Frontal cortex (tissue), 4 donors: Measurements from ENCODE around the gene MLPH. TPM values are rescaled to one million over a fixed set of nuclear protein-coding genes. Genes with fewer than 3 reads are reported as not detected.

Experiments used
- DNase-seq, 2 donors: peaks; one replicate each; pipeline ENCODE4 v3.0.0; 2012; ENCODE audit warnings: low spot score in 2 of 2
- FAIRE-seq: peaks from 2 replicates; lab custom pipeline; 2012; peaks lifted over from hg19 to GRCh38; lab: Jason Lieb, UNC
- total RNA-seq: library from RNA; depleted of rRNA; stranded (reverse); fragments of >200 nt; gene quantifications from one replicate; pipeline ENCODE4 v1.2.3, GENCODE V29; 2014
- donor health status: control.
- donor health status: control.
- donor health status: control.

Gene MLPH
- total RNA-seq, 1 donor from 2014 or later = 0.82 TPM

GRCh38 chr2:237573721-237574415 is 86.8 kb downstream of the MLPH start:
- FAIRE-seq (no peak), DNase-seq (no peak)

- no peak for FAIRE-seq
- DNase-seq = no peak
Observed at GRCh38 chr2:237574467-237574866, 87.4 kb downstream of the MLPH start.

- FAIRE-seq = no peak
- peak in 1 of 2 donors; percentile 54 for DNase-seq
Observed at GRCh38 chr2:237574894-237575868, 88.1 kb downstream of the MLPH start.

GRCh38 chr2:237575869-237576862 is 89.1 kb downstream of the MLPH start:
- DNase-seq = no peak
- no peak for FAIRE-seq

GRCh38 chr2:237576974-237577373 is 89.9 kb downstream of the MLPH start:
- FAIRE-seq = no peak
- DNase-seq = no peak

- no peak for FAIRE-seq
Observed at GRCh38 chr2:237577458-237577857, 90.4 kb downstream of the MLPH start.

GRCh38 chr2:237577956-237578870 is 91.2 kb downstream of the MLPH start:
- DNase-seq (no peak), FAIRE-seq (no peak)

More at GRCh38 chr2:237577458-237577857, 90.4 kb downstream of the MLPH start:
- DNase-seq = no peak

- DNase-seq = no peak
- no peak for FAIRE-seq
Observed at GRCh38 chr2:237581326-237581725, 94.3 kb downstream of the MLPH start.

- DNase-seq (peak in 1 of 2 donors; percentile 77), FAIRE-seq (no peak)
Observed at GRCh38 chr2:237581751-237582746, 95.0 kb downstream of the MLPH start.

GRCh38 chr2:237583385-237584295 is 96.6 kb downstream of the MLPH start:
- no peak for FAIRE-seq
- no peak for DNase-seq

- FAIRE-seq (no peak), DNase-seq (no peak)
Observed at GRCh38 chr2:237585590-237586221, 98.7 kb downstream of the MLPH start.

- DNase-seq (no peak), FAIRE-seq (no peak)
Observed at GRCh38 chr2:237588044-237588696, 101.1 kb downstream of the MLPH start.

- DNase-seq (no peak), FAIRE-seq (no peak)
Observed at GRCh38 chr2:237590272-237591140, 103.5 kb downstream of the MLPH start, which contains the start of gene RAB17. Gene RAB17, minus strand, starts transcription at chr2:237590734. Its CDS starts 4,580 bp downstream, at chr2:237586154.

GRCh38 chr2:237591141-237591881 is 104.3 kb downstream of the MLPH start:
- DNase-seq (no peak), FAIRE-seq (no peak)
